ENCODE measurements around the gene ECEL1.
"Not testable (repeated sequence)": the region's sequence is repeated elsewhere in the genome, so short reads cannot be mapped to it uniquely, and the experiment has no call there.

GRCh38 chr2:232441922-232442321 is 45.7 kb downstream of the ECEL1 start:
- not testable (repeated sequence) for TF ChIP-seq CTCF (tag by site-specific recombination; IDR thresholded peaks at IDR 0.05); ZNF280D (tag by site-specific recombination; IDR thresholded peaks at IDR 0.05); MEIS1 (CRISPR knock-in tag; IDR thresholded peaks at IDR 0.05; ENCODE audit: borderline replicate concordance); ZNF121 (tag by site-specific recombination; IDR thresholded peaks at IDR 0.05); ZNF146 (tag by site-specific recombination; IDR thresholded peaks at IDR 0.05); ZNF274 (IDR thresholded peaks at IDR 0.05; ENCODE audit: low read length); ZNF274 (tag by site-specific recombination; IDR thresholded peaks at IDR 0.05; ENCODE audit: borderline replicate concordance); YY2 (tag by site-specific recombination; IDR thresholded peaks at IDR 0.05); ZNF530 (tag by site-specific recombination; IDR thresholded peaks at IDR 0.05; ENCODE audit: low read depth); PRDM2 (tag by site-specific recombination; IDR thresholded peaks at IDR 0.05; ENCODE audit: borderline replicate concordance); ZNF404 (tag by site-specific recombination; IDR thresholded peaks at IDR 0.05); ZSCAN23 (tag by site-specific recombination; IDR thresholded peaks at IDR 0.05)

All from HEK293 (cell line).